HTERT RPE-1 (cell line): ENCODE data around the gene TMEM176B.
"Not testable (repeated sequence)": the region's sequence is repeated elsewhere in the genome, so short reads cannot be mapped to it uniquely, and the experiment has no call there.

ENCODE experiments used
- in situ Hi-C: fragments of 300-500 bp; cut with MboI; formaldehyde crosslinking; loops from 4 replicates; pipeline ENCODE4 v1.14.3; 2020; ENCODE audit warnings: low sequenced_read_pairs

Gene TMEM176B

GRCh38 chr7:150823484-150824126, 23.4 kb upstream of the TMEM176B start:
- in situ Hi-C loops = no loop called here

GRCh38 chr7:150823043-150823442, 22.9 kb upstream of the TMEM176B start:
- in situ Hi-C loops = no loop called here

- in situ Hi-C loops = no loop called here
These were observed 20.5 kb upstream of the TMEM176B start for GRCh38 chr7:150820578-150821198.

DNA sequence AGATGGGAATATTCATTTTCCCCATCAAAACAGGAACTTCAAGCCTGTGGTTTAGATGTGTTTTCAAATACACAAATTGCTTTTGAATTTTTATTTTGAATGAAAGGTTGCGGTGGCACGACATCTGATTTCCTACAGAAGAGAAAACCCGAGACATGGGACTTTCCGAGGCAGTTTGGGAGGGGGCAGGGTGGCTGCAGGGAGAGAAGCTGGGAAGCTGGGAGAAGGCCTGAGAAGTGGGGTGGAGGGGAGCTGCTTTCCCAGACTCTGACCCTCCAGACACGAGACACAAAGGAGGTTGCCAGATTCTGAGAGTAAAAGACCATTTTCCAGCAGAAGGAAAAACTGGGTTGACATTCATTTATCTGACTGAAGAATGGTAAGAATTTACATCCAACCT, 20.0 kb upstream of the TMEM176B start:
- in situ Hi-C loops = no loop called here

DNA sequence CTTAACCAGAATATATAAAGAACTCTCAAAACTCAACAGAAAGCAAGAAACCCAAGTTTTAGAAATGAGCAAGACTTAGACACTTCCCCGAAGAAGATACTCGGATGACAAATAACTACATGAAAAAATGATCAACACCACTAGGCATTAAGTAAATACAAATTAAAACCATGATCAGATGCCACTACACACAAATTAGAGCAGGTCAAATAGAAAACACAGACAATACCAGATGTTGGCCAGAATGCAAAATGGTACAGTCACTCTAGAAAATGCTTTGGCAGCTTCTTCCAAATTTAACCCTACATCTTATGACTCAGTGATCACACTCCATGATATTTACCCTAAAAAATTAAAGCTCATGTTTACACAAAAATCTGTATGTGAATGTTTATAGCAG, 18.8 kb upstream of the TMEM176B start:
- in situ Hi-C loops = no loop called here

GRCh38 chr7:150814328-150815001, 14.3 kb upstream of the TMEM176B start:
- in situ Hi-C loops = no loop called here

DNA sequence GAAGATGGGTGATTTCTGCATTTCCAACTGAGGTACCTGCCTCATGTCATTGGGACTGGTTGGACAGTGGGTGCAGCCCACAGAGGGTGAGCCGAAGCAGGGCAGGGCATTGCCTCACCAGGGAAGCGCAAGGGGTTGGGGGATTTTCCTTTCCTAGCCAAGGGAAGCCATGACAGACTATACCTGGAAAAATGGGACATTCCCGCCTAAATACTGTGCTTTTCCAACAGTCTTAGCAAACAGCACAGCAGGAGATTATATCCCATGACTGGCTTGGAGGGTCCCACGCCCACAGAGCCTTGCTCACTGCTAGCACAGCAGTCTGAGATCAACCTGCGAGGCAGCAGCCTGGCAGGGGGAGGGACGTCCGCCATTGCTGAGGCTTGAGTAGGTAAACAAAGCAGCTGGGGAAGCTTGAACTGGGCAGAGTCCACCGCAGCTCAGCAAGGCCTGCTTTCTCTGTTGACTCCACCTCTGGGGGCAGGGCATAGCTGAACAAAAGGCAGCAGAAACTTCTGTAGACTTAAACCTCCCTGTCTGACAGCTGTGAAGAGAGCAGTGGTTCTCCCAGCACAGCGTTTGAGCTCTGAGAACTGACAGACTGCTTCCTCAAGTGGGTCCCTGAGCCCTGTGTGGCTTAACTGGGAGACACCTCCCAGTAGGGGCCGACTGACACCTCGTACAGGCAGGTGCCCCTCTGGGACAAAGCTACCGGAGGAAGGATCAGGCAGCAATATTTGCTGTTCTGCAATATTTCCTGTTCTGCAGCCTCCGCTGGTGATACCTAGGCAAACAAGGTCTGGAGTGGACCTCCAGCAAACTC, 7.7 kb upstream of the TMEM176B start:
- in situ Hi-C loops = not testable (repeated sequence)

DNA sequence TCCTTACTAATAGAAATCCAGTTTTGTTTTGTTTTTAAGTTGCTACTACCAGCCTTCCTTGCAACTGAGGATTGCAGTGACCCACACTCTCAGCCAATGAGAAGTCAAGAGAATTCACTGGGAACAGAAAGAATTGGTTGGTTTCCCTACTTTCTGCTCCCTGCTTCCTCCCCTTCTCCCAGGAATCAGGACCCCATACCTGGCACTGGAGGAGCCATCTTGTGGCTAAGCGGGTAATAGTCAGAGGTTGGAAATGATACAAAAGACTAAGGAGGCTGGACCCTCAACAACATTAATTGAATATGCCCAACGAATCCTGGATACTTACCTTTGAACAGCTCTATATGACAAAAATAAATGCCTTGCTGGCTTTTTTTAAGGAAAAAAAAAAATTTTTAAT, 6.7 kb upstream of the TMEM176B start:
- in situ Hi-C loops = no loop called here

DNA sequence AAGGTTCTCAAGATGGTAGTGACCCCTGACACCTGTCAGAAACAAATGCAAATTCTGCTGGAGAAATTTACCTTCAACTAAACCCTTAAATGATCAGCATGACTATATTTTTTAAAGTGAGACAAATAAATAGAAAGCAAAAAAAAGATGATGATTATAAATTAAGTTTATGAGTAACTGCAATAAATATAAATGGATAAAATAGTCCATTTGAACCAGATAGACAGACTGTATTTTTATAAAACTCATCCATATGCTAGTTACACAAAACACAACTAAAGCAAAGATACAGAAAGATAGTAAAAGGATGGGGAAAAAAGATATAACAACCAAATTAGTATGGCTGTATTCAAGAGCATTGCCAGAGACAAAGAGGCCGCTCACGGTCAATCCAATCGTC, 6.3 kb upstream of the TMEM176B start:
- in situ Hi-C loops = no loop called here

DNA sequence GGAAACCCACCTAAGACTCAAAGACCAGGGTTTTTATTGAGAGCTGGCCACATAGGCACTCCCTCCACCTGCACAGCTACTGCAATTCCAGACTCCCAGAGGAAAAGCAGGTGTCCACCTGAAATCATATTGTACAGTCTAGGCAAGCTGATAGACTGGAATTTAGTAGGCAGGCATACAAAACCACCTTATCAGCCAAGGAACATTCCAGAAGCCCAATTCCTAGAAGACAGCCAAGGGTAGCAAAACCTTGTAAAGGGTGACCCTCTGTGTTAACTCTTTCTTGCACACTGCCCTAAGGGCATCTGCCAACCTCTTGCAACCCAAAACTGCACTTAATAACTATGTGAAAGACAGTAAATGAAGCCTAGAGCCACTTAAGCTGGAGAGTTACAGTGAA, 5.7 kb upstream of the TMEM176B start:
- in situ Hi-C loops = no loop called here

DNA sequence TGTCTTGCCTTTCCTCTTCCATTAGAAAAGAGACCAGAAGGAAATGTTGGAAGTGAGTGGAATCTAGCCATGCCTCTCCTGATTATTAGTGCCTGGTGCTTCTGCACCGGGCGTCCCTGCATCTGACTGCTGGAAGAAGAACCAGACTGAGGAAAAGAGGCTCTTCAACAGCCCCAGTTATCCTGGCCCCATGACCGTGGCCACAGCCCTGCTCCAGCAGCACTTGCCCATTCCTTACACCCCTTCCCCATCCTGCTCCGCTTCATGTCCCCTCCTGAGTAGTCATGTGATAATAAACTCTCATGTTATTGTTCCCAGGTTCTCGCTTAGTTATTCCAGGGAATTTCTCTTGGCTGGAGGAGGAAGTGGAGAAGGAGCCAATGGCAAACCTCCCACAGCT, 4.6 kb upstream of the TMEM176B start:
- in situ Hi-C loops = no loop called here

GRCh38 chr7:150803161-150803860, 3.1 kb upstream of the TMEM176B start:
- in situ Hi-C loops = no loop called here

DNA sequence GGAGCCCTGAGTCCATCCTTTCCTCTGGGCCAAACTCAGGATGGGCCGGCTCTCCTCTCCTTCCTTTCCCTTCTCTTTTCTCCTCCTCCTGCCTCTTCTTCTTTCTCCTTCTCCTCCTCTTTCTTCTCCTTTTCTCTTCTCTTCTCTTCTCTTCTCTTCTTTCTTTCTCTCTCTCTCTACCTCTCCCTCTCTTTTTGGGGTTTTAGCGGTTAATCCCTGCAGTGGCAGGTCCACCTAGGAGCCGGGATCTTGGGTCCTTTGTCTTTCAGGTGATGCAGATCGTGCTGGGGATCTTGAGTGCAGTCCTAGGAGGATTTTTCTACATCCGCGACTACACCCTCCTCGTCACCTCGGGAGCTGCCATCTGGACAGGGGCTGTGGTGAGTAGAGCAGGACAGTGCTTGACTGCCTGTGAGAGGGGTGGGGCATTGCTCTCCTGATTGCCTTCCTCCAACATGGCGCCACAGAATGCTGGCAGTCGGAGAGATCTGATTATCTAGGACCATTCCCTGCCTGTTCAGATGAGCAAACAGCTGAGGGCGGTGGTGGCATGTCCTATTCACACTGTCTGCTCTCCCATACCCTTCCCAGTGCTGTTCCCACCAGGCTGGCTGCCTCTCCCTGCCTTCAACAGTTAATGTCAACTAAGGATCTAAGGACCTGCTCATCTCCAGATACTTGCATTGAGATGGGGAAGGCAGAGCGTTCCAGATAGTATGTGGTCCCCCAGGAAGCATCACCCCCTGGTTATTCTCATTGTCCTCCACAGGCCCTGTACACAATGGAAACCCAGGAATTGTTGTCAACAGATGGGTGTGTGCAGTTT, 2.0 kb upstream of the TMEM176B start:
- in situ Hi-C loops = no loop called here

DNA sequence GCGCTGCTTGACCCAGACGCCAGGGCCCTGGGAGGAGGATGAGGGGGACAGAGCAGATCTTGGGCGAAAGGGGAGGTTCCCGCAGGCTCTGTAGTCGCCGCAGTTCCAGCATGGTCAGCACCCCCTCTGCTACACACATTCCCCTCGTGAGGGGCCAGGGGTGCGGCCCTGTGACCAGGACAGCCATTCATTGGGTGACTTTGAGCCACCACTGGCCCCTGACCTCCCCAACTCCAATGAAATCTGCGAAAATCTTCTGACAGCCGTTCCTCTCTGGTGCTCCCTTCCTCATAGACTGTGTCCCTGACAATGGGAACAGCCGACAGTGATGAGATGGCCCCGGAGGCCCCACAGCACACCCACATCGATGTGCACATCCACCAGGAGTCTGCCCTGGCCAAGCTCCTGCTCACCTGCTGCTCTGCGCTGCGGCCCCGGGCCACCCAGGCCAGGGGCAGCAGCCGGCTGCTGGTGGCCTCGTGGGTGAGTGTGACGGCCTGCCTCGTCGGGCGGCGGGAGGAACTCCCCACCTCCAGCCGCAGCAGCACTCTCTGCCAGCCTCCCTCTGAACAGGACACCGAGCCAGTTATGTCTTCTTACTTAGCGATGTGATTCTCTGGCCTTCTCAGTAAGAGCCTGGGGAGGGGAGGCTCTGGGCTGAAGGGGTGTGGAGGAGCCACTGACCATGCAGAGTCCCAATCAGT, 1.2 kb upstream of the TMEM176B start:
- in situ Hi-C loops = no loop called here

DNA sequence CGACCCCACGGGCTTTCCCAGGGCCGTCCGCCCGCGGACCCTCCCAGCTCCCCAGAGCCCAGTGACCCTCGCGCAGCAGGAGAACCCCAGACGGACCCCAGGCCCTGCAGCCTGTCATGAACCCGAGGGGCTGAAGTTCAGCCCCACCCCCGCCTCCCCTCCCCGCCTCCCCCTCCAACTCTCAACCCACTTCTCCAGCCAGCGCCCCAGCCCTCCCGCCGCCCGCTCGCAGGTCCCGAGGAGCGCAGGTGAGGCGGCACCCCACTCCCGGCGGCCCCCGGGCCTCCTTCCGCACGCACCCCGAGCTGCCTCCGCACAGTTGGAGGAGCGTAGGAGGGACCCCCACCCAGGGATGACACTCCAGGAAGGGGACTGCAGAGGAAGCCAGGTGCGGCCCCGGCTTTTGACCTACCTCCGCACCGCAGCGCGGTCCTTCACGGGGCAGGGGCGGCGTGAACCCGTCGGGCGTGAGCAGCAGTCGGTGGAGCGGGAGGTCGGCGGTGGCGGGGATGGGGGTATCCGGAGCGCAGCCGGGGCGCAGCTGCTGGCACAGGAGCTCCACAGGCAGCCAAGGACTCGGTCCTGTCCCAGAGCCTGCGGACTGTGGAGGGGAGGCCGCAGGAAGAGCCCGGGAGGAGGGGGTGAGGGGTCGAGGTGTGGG, 547 bp upstream of the TMEM176B start, which contains the start of gene TMEM176A:
Gene TMEM176A (plus strand): TSS at position 189 of the 661 bp plus-strand sequence. CDS start 782 bp downstream, outside the sequence.
- in situ Hi-C loops = no loop called here

DNA sequence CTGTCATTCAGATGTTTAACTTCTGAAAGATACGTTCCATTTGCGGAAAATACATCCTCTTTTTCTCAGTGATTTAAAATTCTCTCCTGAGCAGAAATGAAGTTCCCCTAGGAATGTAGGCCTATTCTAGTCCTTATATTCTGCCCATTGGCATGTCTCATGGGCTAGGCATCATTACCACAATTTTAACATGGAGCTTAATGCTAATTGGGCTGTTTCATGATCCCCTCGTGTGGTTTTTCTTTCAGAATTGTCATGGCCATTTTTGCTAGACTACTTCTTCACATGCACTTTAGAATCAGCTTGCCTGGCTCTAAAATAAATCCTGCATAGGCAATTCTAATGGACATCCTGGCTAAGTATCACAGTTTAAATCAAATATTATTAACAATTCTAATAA, 1.0 kb downstream of the TMEM176B start:
- in situ Hi-C loops = no loop called here

DNA sequence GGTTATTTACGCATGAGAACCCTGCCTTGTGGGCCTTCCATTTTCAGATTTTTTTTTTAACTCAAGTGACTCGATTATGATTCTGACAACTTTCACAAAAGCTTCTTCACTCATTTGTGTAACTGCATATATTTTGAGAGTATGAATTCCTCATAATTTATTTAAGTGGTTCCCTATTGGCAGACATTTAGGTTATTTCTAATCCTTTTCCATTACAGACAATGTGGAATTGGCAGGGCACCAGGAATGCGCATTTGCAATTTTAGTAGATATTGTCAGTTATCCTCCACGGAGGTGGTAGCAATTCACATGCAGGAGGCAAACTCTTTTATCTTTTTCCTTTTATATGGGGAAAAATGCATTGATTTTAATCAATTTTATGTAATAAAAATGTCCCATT, 2.5 kb downstream of the TMEM176B start:
- in situ Hi-C loops = no loop called here

GRCh38 chr7:150793569-150794238, 6.5 kb downstream of the TMEM176B start:
- in situ Hi-C loops = no loop called here
